Heart right ventricle (tissue), 16 donors: ENCODE data around the gene TRPM3. TPM values are rescaled to one million over a fixed set of nuclear protein-coding genes. Genes with fewer than 3 reads are reported as not detected.

Source experiments
- ATAC-seq, 8 donors: fragments of 200-7000 bp; cut with Tn5 transposase; one replicate each; pipeline ENCODE4 v1.9.1; 2020; ENCODE audit warnings: mild to moderate bottlenecking in 8 of 8, moderate library complexity in 8 of 8, moderate number of reproducible peaks in 1 of 8
- DNase-seq, 2 donors: peaks; one replicate each; pipeline ENCODE4 v3.0.0-alpha.2; 2020
- H3K27ac ChIP-seq, 10 donors: fragments of 200-600 bp; sonication (generic) in 2 of 10; one replicate each; pipeline versions ENCODE4 v1.5.0 to v1.8.0; 2020 to 2022; ENCODE audit warnings: mild to moderate bottlenecking in 3 of 10
- H3K27me3 ChIP-seq, 7 donors: fragments of 200-600 bp; one replicate each; pipeline ENCODE4 v1.8.0; 2021 to 2022; ENCODE audit warnings: mild to moderate bottlenecking in 2 of 7
- H3K36me3 ChIP-seq, 9 donors: fragments of 200-600 bp; sonication (generic) in 1 of 9; one replicate each; pipeline versions ENCODE4 v1.5.0 to v1.8.0; 2020 to 2022; ENCODE audit warnings: mild to moderate bottlenecking in 2 of 9
- H3K4me1 ChIP-seq, 9 donors: fragments of 200-600 bp; sonication (generic) in 1 of 9; one replicate each; pipeline versions ENCODE4 v1.5.0 to v1.8.0; 2020 to 2022; ENCODE audit warnings: mild to moderate bottlenecking in 4 of 9
- H3K4me3 ChIP-seq, 10 donors: fragments of 200-600 bp; sonication (generic) in 2 of 10; one replicate each; pipeline versions ENCODE4 v1.5.0 to v1.8.0; 2020 to 2022; ENCODE audit warnings: mild to moderate bottlenecking in 7 of 10, moderate library complexity in 2 of 10
- H3K9me3 ChIP-seq, 11 donors: fragments of 200-600 bp in 10 of 11; sonication (generic) in 2 of 11; one replicate each; pipeline versions ENCODE4 v1.5.0 to v1.8.0; 2013 to 2022; ENCODE audit warnings: mild to moderate bottlenecking in 2 of 11, control low read depth in 1 of 11, moderate library complexity in 1 of 11
- WGBS, 2 donors: extraction: QIAGEN DNeasy Blood & Tissue Kit; methylation state at CpG; one replicate each; pipeline ENCODE4 v1.1.7; 2013; ENCODE audit warnings: inconsistent platforms in 1 of 2; 5-methylcytosine and 5-hydroxymethylcytosine counted together
- intact Hi-C, 10 donors: fragments of 100-400 bp; cut with DNase I; formaldehyde crosslinking; loops; one replicate each; pipeline versions ENCODE4 v1.11.1 to v1.14.2; 2022
- polyA plus RNA-seq, 2 donors: library from polyadenylated mRNA; stranded (reverse); fragments of 200-250 nt; gene quantifications; one replicate each; pipeline ENCODE4 v1.2.3, GENCODE V29; 2013
- total RNA-seq, 10 donors: library from RNA; stranded (reverse); fragmentation: NEBNext Ultra II Directional in 3 of 10; extraction: Animal tissue kit (Norgen Biotek cat#: 25700) in 3 of 10; gene quantifications; one replicate each; pipeline versions ENCODE4 v1.2.1 to v1.2.4, GENCODE V29; 2021 to 2023
- TF ChIP-seq, protein P1 (sequence below), 9 donors: fragments of 200-600 bp; sonication (generic) in 2 of 9; IDR thresholded peaks; one replicate each; pipeline versions ENCODE4 v1.5.0 to v1.8.0; 2021 to 2022; ENCODE audit warnings: antibody characterized with exemption in 9 of 9, mild to moderate bottlenecking in 5 of 9, moderate library complexity in 1 of 9
- donor health status: Arrhythmogenic right ventricular cardiomyopathy.
- donor health status: ischemic (EF 13 %, LVEDD 7.1; RV severe dilation, severe dysfunction).
- donor health status: healthy with polysubstance abuse.
- donor health status: DM: no; HTN: yes; CAD: no.
- donor health status: DM: no; HTN: no; CAD: no.
- donor health status: ischemic (EF 25% LVEDD 6.9; RV normal size, moderate dysfunction).
- donor health status: ischemic (EF 25% LVEDD 5.7; RV mildly dilated, moderate dysfunction).
- donor health status: healthy.
- donor health status: DM: yes; HTN: yes; CAD: no.
- donor health status: Ischemic cardiomyopathy.
- donor health status: ischemic (EF 35%, LVEDD 5.7; RV mildly dilated, moderate dysfunction).
- donor health status: nonischemic (EF 11% LVEDD 7.7; RV severe dilation, severe dysfunction).
- donor health status: DM: yes; HTN: yes; CAD: no.
- donor health status: PGD.
- donor health status: ischemic (EF 29% LVEDD 5.4; RV normal size, mild dysfunction).
- donor health status: nonischemic (EF 23%, LVEDD 6.1; RV moderate dilation, normal function).

Gene TRPM3
- total and polyA plus RNA-seq, 12 donors, result 0.05 to 1.3 (median 0.16) TPM; not detected in 1

DNA sequence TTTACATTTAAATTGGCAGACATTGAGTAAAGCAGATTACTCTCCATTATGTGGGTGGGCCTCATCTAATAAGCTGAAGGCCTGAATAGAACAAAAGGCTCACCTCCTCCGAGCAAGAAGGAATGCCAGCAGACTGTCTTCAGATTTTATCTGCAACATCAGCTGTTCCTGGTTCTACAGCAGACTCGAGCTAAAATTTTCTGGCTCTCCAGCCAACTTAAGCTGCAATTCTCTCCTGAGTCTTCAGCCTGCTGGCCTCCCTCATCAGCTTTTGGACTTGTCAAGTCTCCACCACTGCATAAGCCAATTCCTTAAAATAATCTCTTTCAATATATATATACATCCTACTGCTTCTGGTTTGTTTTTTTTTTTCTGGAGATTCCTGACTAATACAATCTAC is 12.5 kb downstream of the TRPM3 start:
- TF ChIP-seq, protein P1, sequence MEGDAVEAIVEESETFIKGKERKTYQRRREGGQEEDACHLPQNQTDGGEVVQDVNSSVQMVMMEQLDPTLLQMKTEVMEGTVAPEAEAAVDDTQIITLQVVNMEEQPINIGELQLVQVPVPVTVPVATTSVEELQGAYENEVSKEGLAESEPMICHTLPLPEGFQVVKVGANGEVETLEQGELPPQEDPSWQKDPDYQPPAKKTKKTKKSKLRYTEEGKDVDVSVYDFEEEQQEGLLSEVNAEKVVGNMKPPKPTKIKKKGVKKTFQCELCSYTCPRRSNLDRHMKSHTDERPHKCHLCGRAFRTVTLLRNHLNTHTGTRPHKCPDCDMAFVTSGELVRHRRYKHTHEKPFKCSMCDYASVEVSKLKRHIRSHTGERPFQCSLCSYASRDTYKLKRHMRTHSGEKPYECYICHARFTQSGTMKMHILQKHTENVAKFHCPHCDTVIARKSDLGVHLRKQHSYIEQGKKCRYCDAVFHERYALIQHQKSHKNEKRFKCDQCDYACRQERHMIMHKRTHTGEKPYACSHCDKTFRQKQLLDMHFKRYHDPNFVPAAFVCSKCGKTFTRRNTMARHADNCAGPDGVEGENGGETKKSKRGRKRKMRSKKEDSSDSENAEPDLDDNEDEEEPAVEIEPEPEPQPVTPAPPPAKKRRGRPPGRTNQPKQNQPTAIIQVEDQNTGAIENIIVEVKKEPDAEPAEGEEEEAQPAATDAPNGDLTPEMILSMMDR (IDR thresholded peaks at IDR 0.05), result no peak
- no peak for ATAC-seq

DNA sequence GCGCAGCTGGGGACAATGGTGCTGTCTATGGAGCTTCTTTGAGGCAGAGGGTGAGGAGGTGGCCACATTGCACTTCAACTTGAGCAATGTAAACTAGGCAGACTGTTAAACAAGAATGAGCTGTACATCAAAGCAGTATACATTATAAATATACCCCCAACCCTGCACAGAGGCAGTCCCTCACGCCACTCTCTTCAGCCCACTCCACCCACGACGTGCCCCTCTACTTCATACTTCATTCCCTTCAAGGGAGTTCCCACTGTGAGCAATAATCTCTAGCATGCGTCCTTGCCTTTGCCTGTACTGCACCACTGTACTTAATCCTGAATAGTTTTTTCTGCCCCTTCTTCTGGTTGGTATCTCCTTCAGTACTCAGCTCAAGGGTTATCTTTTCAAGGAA is 14.4 kb downstream of the TRPM3 start:
- no peak overlapping the region for H3K27ac ChIP-seq
- no peaks in the 10 kb centered on the region for H3K9me3 ChIP-seq
- 81 to 96% methylated on average over 5 of the region's 5 CpGs for WGBS, 2 donors
- no peaks in the 10 kb centered on the region for H3K27me3 ChIP-seq
- DNase-seq (no peak), ATAC-seq (no peak)
- TF ChIP-seq, protein P1 (IDR thresholded peaks at IDR 0.05), result no peak
- H3K36me3 ChIP-seq, result no peaks in the 10 kb centered on the region
- intact Hi-C loops, result loop anchor here in 1 of 10 donors (10.0 kb wide), 1 partner anchor 52 kb away; no protein-coding TSS in a partner anchor
- H3K4me3 ChIP-seq, result no peak overlapping the region
- H3K4me1 ChIP-seq, result no peaks in the 10 kb centered on the region

More for the DNA sequence above, 12.5 kb downstream of the TRPM3 start:
- Histone ChIP-seq H3K27ac (no peak overlapping the region), H3K36me3 (no peaks in the 10 kb centered on the region), H3K27me3 (no peaks in the 10 kb centered on the region), H3K9me3 (no peaks in the 10 kb centered on the region), H3K4me1 (no peaks in the 10 kb centered on the region), H3K4me3 (no peak overlapping the region)
- WGBS, 2 donors, result 33 to 45% methylated on average over 2 of the region's 2 CpGs
- DNase-seq, result no peak
- intact Hi-C loops, result loop anchor here in 1 of 10 donors (10.0 kb wide), 1 partner anchor 54 kb away; no protein-coding TSS in a partner anchor

GRCh38 chr9:71105192-71105591 is 16.2 kb downstream of the TRPM3 start:
- no peak overlapping the region for H3K27ac ChIP-seq
- H3K27me3 ChIP-seq, result no peaks in the 10 kb centered on the region
- H3K4me3 ChIP-seq, result no peak overlapping the region
- ATAC-seq, result no peak
- intact Hi-C loops, result loop anchor here in 1 of 10 donors (10.0 kb wide), 1 partner anchor 50 kb away; no protein-coding TSS in a partner anchor
- no peak for DNase-seq
- no peaks in the 10 kb centered on the region for H3K9me3 ChIP-seq
- TF ChIP-seq, protein P1 (IDR thresholded peaks at IDR 0.05), result no peak
- no peaks in the 10 kb centered on the region for H3K36me3 ChIP-seq
- 81% methylated on average over 1 of the region's 1 CpG for WGBS, 2 donors
- H3K4me1 ChIP-seq, result no peaks in the 10 kb centered on the region

- Histone ChIP-seq H3K4me3 (no peak overlapping the region), H3K4me1 (no peaks in the 10 kb centered on the region), H3K27me3 (no peaks in the 10 kb centered on the region), H3K9me3 (no peaks in the 10 kb centered on the region), H3K27ac (no peak overlapping the region), H3K36me3 (no peaks in the 10 kb centered on the region)
- intact Hi-C loops, result no loop called here
- 35 to 40% methylated on average over 2 of the region's 2 CpGs for WGBS, 2 donors
- DNase-seq (no peak), ATAC-seq (no peak)
- TF ChIP-seq, protein P1 (IDR thresholded peaks at IDR 0.05), result no peak
Observed at GRCh38 chr9:71098801-71099200, 22.6 kb downstream of the TRPM3 start.
